Smooth muscle cell (in vitro differentiated cells): ENCODE data around the gene ST3GAL4. TPM values are rescaled to one million over a fixed set of nuclear protein-coding genes. Genes with fewer than 3 reads are reported as not detected.
"Not testable (repeated sequence)": the region's sequence is repeated elsewhere in the genome, so short reads cannot be mapped to it uniquely, and the experiment has no call there.

ENCODE experiments used
- DNase-seq: peaks from one replicate; lab custom pipeline; 2025; ENCODE audit not compliant: unreplicated experiment; lab: John Stamatoyannopoulos, UW
- H2AFZ ChIP-seq: fragments of 200-600 bp; sonication (generic); 2 replicates; pipeline ENCODE4 v1.6.0; 2016; ENCODE audit warnings: antibody characterized with exemption, low read depth, mild to moderate bottlenecking
- H3F3A ChIP-seq: fragments of 200-600 bp; sonication (generic); 2 replicates; pipeline ENCODE4 v1.6.0; 2017; ENCODE audit warnings: antibody characterized with exemption, low read depth
- H3K27ac ChIP-seq: fragments of 200-600 bp; sonication (generic); 2 replicates; pipeline ENCODE4 v1.5.1; 2016; ENCODE audit warnings: low read depth, mild to moderate bottlenecking
- H3K27me3 ChIP-seq: fragments of 200-600 bp; sonication (generic); 2 replicates; pipeline ENCODE4 v1.6.1; 2016; ENCODE audit warnings: low read depth, mild to moderate bottlenecking
- H3K36me3 ChIP-seq: fragments of 200-600 bp; sonication (generic); 2 replicates; pipeline ENCODE4 v1.5.1; 2016; ENCODE audit warnings: low read depth
- H3K4me1 ChIP-seq: fragments of 200-600 bp; sonication (generic); 2 replicates; pipeline ENCODE4 v1.5.1; 2016; ENCODE audit warnings: low read depth
- H3K4me2 ChIP-seq: fragments of 200-600 bp; sonication (generic); 2 replicates; pipeline ENCODE4 v1.6.0; 2016; ENCODE audit warnings: mild to moderate bottlenecking
- H3K4me3 ChIP-seq: fragments of 200-600 bp; sonication (generic); 2 replicates; pipeline ENCODE4 v1.5.1; 2016; ENCODE audit warnings: mild to moderate bottlenecking
- H3K79me2 ChIP-seq: fragments of 200-600 bp; sonication (generic); 2 replicates; pipeline ENCODE4 v1.6.0; 2016; ENCODE audit warnings: low read depth, mild to moderate bottlenecking
- H3K9ac ChIP-seq: fragments of 200-600 bp; sonication (generic); 2 replicates; pipeline ENCODE4 v1.6.0; 2016; ENCODE audit warnings: low read depth
- H3K9me3 ChIP-seq: fragments of 200-600 bp; sonication (generic); replicated peaks from 2 replicates; pipeline ENCODE4 v1.5.1; 2016; ENCODE audit warnings: low read depth
- H4K20me1 ChIP-seq: fragments of 200-600 bp; sonication (generic); 2 replicates; pipeline ENCODE4 v1.6.0; 2016; ENCODE audit warnings: low read depth
- CTCF ChIP-seq: fragments of 200-600 bp; sonication (generic); IDR thresholded peaks from 2 replicates; pipeline ENCODE4 v1.5.1; 2017; ENCODE audit warnings: borderline replicate concordance, mild to moderate bottlenecking, antibody characterized with exemption; ENCODE audit not compliant: insufficient read depth, poor library complexity, severe bottlenecking
- WGBS: methylation state at CpG from one replicate; pipeline ENCODE4 v1.1.7; 2016; ENCODE audit warnings: low lambda C conversion rate; 5-methylcytosine and 5-hydroxymethylcytosine counted together
- polyA plus RNA-seq: library from polyadenylated mRNA; unstranded; fragments of >200 nt; fragmentation: Nextera tagmentation; extraction: Ambion mirVana; gene quantifications from 2 replicates; pipeline ENCODE4 v1.2.1, GENCODE V29; 2016
- total RNA-seq: library from RNA; depleted of rRNA; stranded (reverse); fragments of >200 nt; gene quantifications from 2 replicates; pipeline ENCODE4 v1.2.3, GENCODE V29; 2014

ST3GAL4 gene
- total and polyA plus RNA-seq, 2 experiments from 2014 or later, result 60.3 to 60.9 TPM

GRCh38 chr11:126370016-126370415, 14.5 kb downstream of the ST3GAL4 start:
- Histone ChIP-seq H3K9ac (no peak overlapping the region), H3K4me1 (no peaks in the 10 kb centered on the region), H4K20me1 (peaks cover 85% of the 10 kb centered on the region), H3K4me3 (no peak overlapping the region), H2AFZ (no peak overlapping the region), H3K27me3 (no peaks in the 10 kb centered on the region), H3F3A (no peaks in the 10 kb centered on the region), H3K9me3 (no peaks in the 10 kb centered on the region), H3K79me2 (peaks cover 70% of the 10 kb centered on the region), H3K36me3 (no peaks in the 10 kb centered on the region), H3K4me2 (no peak overlapping the region), H3K27ac (no peak overlapping the region)
- 63% methylated on average over 3 of the region's 3 CpGs for WGBS
- no peak for TF ChIP-seq CTCF
- DNase-seq, result no peak

- TF ChIP-seq CTCF, result no peak
- Histone ChIP-seq H4K20me1 (peaks cover 87% of the 10 kb centered on the region), H3K4me3 (no peak overlapping the region), H3K4me2 (no peak overlapping the region), H3K79me2 (peaks cover 73% of the 10 kb centered on the region), H3K4me1 (no peaks in the 10 kb centered on the region), H3K27me3 (no peaks in the 10 kb centered on the region), H3K9me3 (no peaks in the 10 kb centered on the region), H3K36me3 (no peaks in the 10 kb centered on the region), H2AFZ (no peak overlapping the region), H3F3A (no peaks in the 10 kb centered on the region), H3K27ac (no peak overlapping the region), H3K9ac (no peak overlapping the region)
- DNase-seq, result no peak
- 86% methylated on average over 7 of the region's 7 CpGs for WGBS
Observed at GRCh38 chr11:126371595-126371994, 16.1 kb downstream of the ST3GAL4 start.

GRCh38 chr11:126373389-126374066, 18.0 kb downstream of the ST3GAL4 start:
- H3K4me2 ChIP-seq, H2AFZ ChIP-seq, H3K36me3 ChIP-seq, H3K9ac ChIP-seq, H3K27ac ChIP-seq, H3K4me1 ChIP-seq, H3K27me3 ChIP-seq, H3K9me3 ChIP-seq, DNase-seq, H3K4me3 ChIP-seq, H3F3A ChIP-seq: not testable (repeated sequence)
- peaks cover 88% of the 10 kb centered on the region for H4K20me1 ChIP-seq
- peaks cover 80% of the 10 kb centered on the region for H3K79me2 ChIP-seq
- whole genome bisulfite sequencing, result 81% methylated on average over 12 of the region's 12 CpGs

GRCh38 chr11:126374562-126375300, 19.2 kb downstream of the ST3GAL4 start:
- H3K9ac ChIP-seq, result not testable (repeated sequence)

More at GRCh38 chr11:126374562-126375300, 19.2 kb downstream of the ST3GAL4 start:
- H3F3A ChIP-seq, DNase-seq, H3K36me3 ChIP-seq, H2AFZ ChIP-seq, H3K4me1 ChIP-seq, H3K4me2 ChIP-seq, H3K4me3 ChIP-seq, H3K9me3 ChIP-seq, H3K27me3 ChIP-seq, H3K27ac ChIP-seq: not testable (repeated sequence)
- H4K20me1 ChIP-seq, result peaks cover 88% of the 10 kb centered on the region
- WGBS, result 97% methylated on average over 21 of the region's 28 CpGs
- H3K79me2 ChIP-seq, result peaks cover 82% of the 10 kb centered on the region
